Right hindlimb (tissue), 1 donor: ENCODE measurements around the gene GRAPL.
"Not testable (repeated sequence)": the region's sequence is repeated elsewhere in the genome, so short reads cannot be mapped to it uniquely, and the experiment has no call there.

Source experiments
- DNase-seq: peaks from one replicate; pipeline ENCODE4 v3.0.0-alpha.2; 2018

GRAPL gene

GRCh38 chr17:19196382-19197204 lies 69.2 kb downstream of the GRAPL start:
- not testable (repeated sequence) for DNase-seq

DNA sequence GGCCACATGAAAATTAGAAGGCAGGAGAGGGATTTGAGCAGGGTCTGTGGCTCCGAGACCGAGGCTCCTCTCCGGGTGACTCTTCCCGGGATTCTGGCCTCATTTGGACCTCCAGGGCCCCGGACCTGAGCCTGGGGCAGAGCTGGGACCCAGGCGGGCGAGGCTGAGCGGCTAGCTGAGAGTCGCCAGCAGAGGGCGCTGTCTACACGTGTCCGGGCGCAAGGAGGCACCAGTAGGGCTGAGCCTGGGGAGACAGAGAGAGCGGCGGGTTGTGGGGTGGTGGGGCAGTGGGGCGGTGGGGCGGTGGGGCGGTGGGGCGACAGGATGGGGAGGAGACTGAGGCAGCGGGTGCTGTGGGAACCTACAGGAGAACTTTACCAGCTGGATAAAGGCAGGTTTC lies 75.1 kb downstream of the GRAPL start:
- DNase-seq = not testable (repeated sequence)

DNA sequence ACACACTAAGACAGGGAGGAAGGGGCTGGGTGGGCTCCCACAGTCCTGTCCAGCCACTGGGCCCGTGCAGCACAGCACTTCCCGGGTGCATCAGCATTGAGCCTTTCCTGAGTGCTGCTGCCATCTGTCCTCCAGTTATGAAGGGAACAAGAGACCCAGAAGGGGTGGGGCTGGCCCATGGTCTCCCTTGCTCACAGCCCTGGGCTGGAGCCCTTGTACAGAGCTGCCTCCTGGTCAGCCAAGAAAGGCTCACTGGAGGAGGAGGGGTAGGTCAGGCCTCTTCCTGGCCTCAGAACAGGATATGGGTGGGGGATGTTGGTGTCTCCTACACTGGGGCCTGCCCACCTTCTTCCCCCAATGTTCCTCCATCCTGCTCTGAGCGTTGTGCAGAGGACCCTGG lies 76.0 kb downstream of the GRAPL start:
- not testable (repeated sequence) for DNase-seq
